Measurements from ENCODE around the gene CIRBP.

DNA sequence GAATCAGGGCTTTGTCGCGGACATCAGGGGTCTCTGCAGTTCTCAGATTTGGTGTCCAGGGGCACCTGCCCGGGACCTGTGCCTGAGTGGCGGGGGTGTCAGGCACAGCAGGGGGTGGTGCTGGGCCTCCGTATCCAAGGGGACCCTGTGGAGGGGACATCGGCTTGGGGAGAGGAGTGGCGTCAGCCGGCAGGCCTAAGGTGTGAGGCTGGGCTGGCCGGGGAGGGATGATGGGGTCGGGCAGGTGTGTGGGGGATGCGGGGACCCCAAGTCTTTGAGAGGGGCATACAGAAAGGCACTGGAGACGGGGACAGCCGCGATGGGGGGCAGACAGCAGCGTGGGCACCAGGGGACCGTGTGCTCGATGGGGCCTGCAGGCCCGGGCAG is 19.1 kb downstream of the CIRBP start:
- TF ChIP-seq, protein P1, sequence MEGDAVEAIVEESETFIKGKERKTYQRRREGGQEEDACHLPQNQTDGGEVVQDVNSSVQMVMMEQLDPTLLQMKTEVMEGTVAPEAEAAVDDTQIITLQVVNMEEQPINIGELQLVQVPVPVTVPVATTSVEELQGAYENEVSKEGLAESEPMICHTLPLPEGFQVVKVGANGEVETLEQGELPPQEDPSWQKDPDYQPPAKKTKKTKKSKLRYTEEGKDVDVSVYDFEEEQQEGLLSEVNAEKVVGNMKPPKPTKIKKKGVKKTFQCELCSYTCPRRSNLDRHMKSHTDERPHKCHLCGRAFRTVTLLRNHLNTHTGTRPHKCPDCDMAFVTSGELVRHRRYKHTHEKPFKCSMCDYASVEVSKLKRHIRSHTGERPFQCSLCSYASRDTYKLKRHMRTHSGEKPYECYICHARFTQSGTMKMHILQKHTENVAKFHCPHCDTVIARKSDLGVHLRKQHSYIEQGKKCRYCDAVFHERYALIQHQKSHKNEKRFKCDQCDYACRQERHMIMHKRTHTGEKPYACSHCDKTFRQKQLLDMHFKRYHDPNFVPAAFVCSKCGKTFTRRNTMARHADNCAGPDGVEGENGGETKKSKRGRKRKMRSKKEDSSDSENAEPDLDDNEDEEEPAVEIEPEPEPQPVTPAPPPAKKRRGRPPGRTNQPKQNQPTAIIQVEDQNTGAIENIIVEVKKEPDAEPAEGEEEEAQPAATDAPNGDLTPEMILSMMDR (IDR thresholded peaks at IDR 0.05; ENCODE audit: low read depth, low read length) = no peak
- TF ChIP-seq EZH2phosphoT487 (IDR thresholded peaks at IDR 0.05; ENCODE audit: low read depth) = no peak
